ENCODE data around the gene IFITM5. TPM values are rescaled to one million over a fixed set of nuclear protein-coding genes. Genes with fewer than 3 reads are reported as not detected.

IFITM5 gene
- total RNA-seq, 4 donors from 2014 or later: not detected

- TF ChIP-seq CTCF (IDR thresholded peaks at IDR 0.05; ENCODE audit: low read depth): no peak
Observed at GRCh38 chr11:282171-282570, 17.2 kb downstream of the IFITM5 start.

GRCh38 chr11:281486-282161 is 17.7 kb downstream of the IFITM5 start:
- TF ChIP-seq CTCF (IDR thresholded peaks at IDR 0.05; ENCODE audit: low read depth): no peak

- no peak for TF ChIP-seq CTCF (IDR thresholded peaks at IDR 0.05; ENCODE audit: low read depth)
Observed at GRCh38 chr11:280706-281485, 18.4 kb downstream of the IFITM5 start.

- no peak for TF ChIP-seq CTCF (IDR thresholded peaks at IDR 0.05; ENCODE audit: low read depth)
Observed at GRCh38 chr11:279966-280705, 19.2 kb downstream of the IFITM5 start.

- TF ChIP-seq CTCF (IDR thresholded peaks at IDR 0.05; ENCODE audit: low read depth): no peak
Observed at GRCh38 chr11:279040-279965, 20.0 kb downstream of the IFITM5 start.

GRCh38 chr11:278001-278951 is 21.1 kb downstream of the IFITM5 start, which contains the start of gene NLRP6:
NLRP6 (plus strand) TSS chr11:278407; CDS start chr11:278570, 163 bp downstream.
- TF ChIP-seq CTCF (IDR thresholded peaks at IDR 0.05; ENCODE audit: low read depth): no peak
